Naive thymus-derived CD4-positive, alpha-beta T cell (primary cell): ENCODE results near the gene ELMO1. TPM values are rescaled to one million over a fixed set of nuclear protein-coding genes. Genes with fewer than 3 reads are reported as not detected.

Experiments used
- ATAC-seq: fragments of 150-1000 bp; cut with Tn5 transposase; 2 replicates; pipeline ENCODE4 v1.10.0; 2021; ENCODE audit warnings: mild to moderate bottlenecking, moderate library complexity
- CTCF ChIA-PET: fragments of 350-600 bp; sonication (Branson Sonifier 250); formaldehyde crosslinking; loops from one replicate; lab custom pipeline; 2021; ENCODE audit warnings: antibody characterized with exemption; lab: Charles Lee
- POLR2A ChIA-PET: fragments of 350-600 bp; sonication (Branson Sonifier 250); formaldehyde crosslinking; loops from one replicate; lab custom pipeline; 2021; ENCODE audit warnings: antibody characterized with exemption, inconsistent platforms; lab: Charles Lee
- DNase-seq, 9 donors: peaks; one replicate each; pipeline versions ENCODE4 v3.0.0 to v3.0.0-alpha.2; 2020 to 2022; ENCODE audit warnings: mixed read lengths in 1 of 9
- H3K27ac ChIP-seq: one replicate; pipeline ENCODE4 v1.7.0; 2013; ENCODE audit warnings: mild to moderate bottlenecking, low read depth, low read length, moderate library complexity
- H3K27me3 ChIP-seq, 2 donors: one replicate each; pipeline ENCODE4 v1.7.0; 2013; ENCODE audit warnings: low read length in 2 of 2, mild to moderate bottlenecking in 2 of 2, moderate library complexity in 2 of 2; ENCODE audit not compliant: control insufficient read depth in 2 of 2, insufficient read depth in 2 of 2
- H3K36me3 ChIP-seq, 3 experiments: 1 replicate in 2 of 3; 2 replicates in 1 of 3; pipeline ENCODE4 v1.7.0; 2013; ENCODE audit warnings: low read length in 3 of 3, mild to moderate bottlenecking in 3 of 3, moderate library complexity in 1 of 3; ENCODE audit not compliant: insufficient read depth in 3 of 3, control insufficient read depth in 2 of 3
- H3K4me1 ChIP-seq, 2 donors: one replicate each; pipeline ENCODE4 v1.7.0; 2013; ENCODE audit warnings: low read length in 2 of 2, mild to moderate bottlenecking in 2 of 2, moderate library complexity in 1 of 2; ENCODE audit not compliant: control insufficient read depth in 2 of 2, insufficient read depth in 2 of 2
- H3K4me3 ChIP-seq: 2 replicates; pipeline ENCODE4 v1.7.0; 2013; ENCODE audit warnings: mild to moderate bottlenecking, low read length
- H3K9me3 ChIP-seq, 3 experiments: 1 replicate in 2 of 3; 2 replicates in 1 of 3; pipeline ENCODE4 v1.7.0; 2013; ENCODE audit warnings: low read length in 3 of 3; ENCODE audit not compliant: control insufficient read depth in 2 of 3
- H3K27ac Mint-ChIP-seq, 9 donors: one replicate each; pipeline ENCODE4 v1.8.0; 2020 to 2022; ENCODE audit warnings: mixed read lengths in 9 of 9, mild to moderate bottlenecking in 8 of 9, moderate library complexity in 5 of 9, inconsistent platforms in 2 of 9
- H3K27me3 Mint-ChIP-seq, 5 donors: one replicate each; pipeline ENCODE4 v1.8.0; 2021 to 2022; ENCODE audit warnings: mixed read lengths in 5 of 5, mild to moderate bottlenecking in 1 of 5
- H3K36me3 Mint-ChIP-seq, 5 donors: one replicate each; pipeline ENCODE4 v1.8.0; 2020 to 2022; ENCODE audit warnings: mixed read lengths in 5 of 5, mild to moderate bottlenecking in 3 of 5, inconsistent platforms in 1 of 5
- H3K4me1 Mint-ChIP-seq, 7 donors: one replicate each; pipeline ENCODE4 v1.8.0; 2020 to 2022; ENCODE audit warnings: mixed read lengths in 7 of 7, mild to moderate bottlenecking in 3 of 7, inconsistent platforms in 1 of 7
- H3K4me3 Mint-ChIP-seq, 10 donors: one replicate each; pipeline ENCODE4 v1.8.0; 2020 to 2022; ENCODE audit warnings: mild to moderate bottlenecking in 10 of 10, mixed read lengths in 10 of 10, moderate library complexity in 6 of 10, inconsistent platforms in 2 of 10
- H3K9me3 Mint-ChIP-seq, 11 donors: one replicate each; pipeline ENCODE4 v1.8.0; 2020 to 2022; ENCODE audit warnings: mixed read lengths in 11 of 11, mild to moderate bottlenecking in 4 of 11, inconsistent platforms in 1 of 11, moderate library complexity in 1 of 11
- intact Hi-C, 2 donors: fragments of 100-400 bp; cut with micrococcal nuclease; formaldehyde crosslinking; loops; one replicate each; pipeline ENCODE4 v1.15.1; 2023
- polyA plus RNA-seq, 2 donors: library from polyadenylated mRNA; unstranded; fragments of 300-500 nt; fragmentation: Illumina TruSeq; gene quantifications; one replicate each; pipeline ENCODE4 v1.2.3, GENCODE V29; 2021
- total RNA-seq, 6 experiments: library from RNA in 5 of 6; stranded (reverse) in 5 of 6; gene quantifications; 1 replicate in 5 of 6; 2 replicates in 1 of 6; pipeline ENCODE4 v1.2.3 and lab custom pipeline; 2021 to 2026

ELMO1 gene
- total and polyA plus RNA-seq, 7 experiments from 2014 or later: 63.6 to 160 (median 124) TPM

GRCh38 chr7:37187179-37187578, 261.5 kb downstream of the ELMO1 start:
- Histone ChIP-seq H3K27ac (no peak overlapping the region), H3K9me3 (no peaks in the 10 kb centered on the region), H3K4me3 (no peak overlapping the region), H3K4me1 (peaks cover 0 to 4% of the 10 kb centered on the region in 2 donors), H3K36me3 (no peaks in the 10 kb centered on the region), H3K27me3 (no peaks in the 10 kb centered on the region)
- DNase-seq (no peak), ATAC-seq (no peak)
- Mint-ChIP-seq H3K4me1 (peaks cover 5 to 29% (median 20%) of the 10 kb centered on the region in 7 donors), H3K4me3 (no peak overlapping the region), H3K36me3 (peaks cover 3 to 27% (median 5%) of the 10 kb centered on the region in 5 donors), H3K9me3 (peaks cover 0 to 2% (median 0%) of the 10 kb centered on the region in 11 donors), H3K27me3 (no peaks in the 10 kb centered on the region), H3K27ac (peak overlapping the region in 6 of 9 donors; percentile 1 to 28 (median 4))
- CTCF ChIA-PET: no interaction called here
- intact Hi-C loops: no loop called here
- POLR2A ChIA-PET: no interaction called here

GRCh38 chr7:37186753-37187152, 261.9 kb downstream of the ELMO1 start:
- H3K27ac ChIP-seq: no peak overlapping the region
- POLR2A ChIA-PET: no interaction called here
- Mint-ChIP-seq H3K36me3 (peaks cover under 1 to 24% (median 5%) of the 10 kb centered on the region in 5 donors), H3K9me3 (peaks cover 0 to 2% (median 0%) of the 10 kb centered on the region in 11 donors), H3K4me3 (no peak overlapping the region), H3K27me3 (no peaks in the 10 kb centered on the region), H3K27ac (peak overlapping the region in 6 of 9 donors; percentile 1 to 28 (median 4)), H3K4me1 (peaks cover 5 to 29% (median 20%) of the 10 kb centered on the region in 7 donors)
- DNase-seq (no peak), ATAC-seq (no peak)
- H3K4me3 ChIP-seq: no peak overlapping the region
- peaks cover 0 to 6% of the 10 kb centered on the region in 2 donors for H3K4me1 ChIP-seq
- H3K9me3 ChIP-seq: no peaks in the 10 kb centered on the region
- H3K36me3 ChIP-seq: no peaks in the 10 kb centered on the region
- no peaks in the 10 kb centered on the region for H3K27me3 ChIP-seq
- CTCF ChIA-PET: interaction anchor here (0.7 kb wide), 1 partner anchor 119 kb away, joined by 3 read pairs; no protein-coding TSS in a partner anchor
- intact Hi-C loops: no loop called here

- Histone ChIP-seq H3K27ac (no peak overlapping the region), H3K36me3 (peaks cover 0 to 12% (median 0%) of the 10 kb centered on the region in 3 experiments), H3K4me3 (no peak overlapping the region), H3K9me3 (no peaks in the 10 kb centered on the region), H3K27me3 (no peaks in the 10 kb centered on the region), H3K4me1 (peaks cover 0 to 9% of the 10 kb centered on the region in 2 donors)
- ATAC-seq (no peak), DNase-seq (no peak)
- intact Hi-C loops: loop anchor here (5.0 kb wide), 4 partner anchors 394 to 864 kb away; a partner anchor contains a TSS
- POLR2A ChIA-PET: interaction anchor here (0.6 to 0.9 kb wide), 3 partner anchors 161 to 703 kb away, joined by 3 to 5 read pairs (median 4); no protein-coding TSS in a partner anchor
- H3K9me3 Mint-ChIP-seq: peaks cover 0 to 2% (median 0%) of the 10 kb centered on the region in 11 donors
- H3K4me1 Mint-ChIP-seq: peaks cover 0 to 17% (median 10%) of the 10 kb centered on the region in 7 donors
- H3K27me3 Mint-ChIP-seq: no peaks in the 10 kb centered on the region
- no peak overlapping the region for H3K27ac Mint-ChIP-seq
- no peak overlapping the region for H3K4me3 Mint-ChIP-seq
- CTCF ChIA-PET: interaction anchor here (0.5 to 4.3 kb wide), 30 partner anchors 9 to 863 kb away, joined by 3 to 31 read pairs (median 4); no protein-coding TSS in a partner anchor
- H3K36me3 Mint-ChIP-seq: peaks cover 0 to 39% (median 19%) of the 10 kb centered on the region in 5 donors
Measured at GRCh38 chr7:37181550-37181932, 267.1 kb downstream of the ELMO1 start.

DNA sequence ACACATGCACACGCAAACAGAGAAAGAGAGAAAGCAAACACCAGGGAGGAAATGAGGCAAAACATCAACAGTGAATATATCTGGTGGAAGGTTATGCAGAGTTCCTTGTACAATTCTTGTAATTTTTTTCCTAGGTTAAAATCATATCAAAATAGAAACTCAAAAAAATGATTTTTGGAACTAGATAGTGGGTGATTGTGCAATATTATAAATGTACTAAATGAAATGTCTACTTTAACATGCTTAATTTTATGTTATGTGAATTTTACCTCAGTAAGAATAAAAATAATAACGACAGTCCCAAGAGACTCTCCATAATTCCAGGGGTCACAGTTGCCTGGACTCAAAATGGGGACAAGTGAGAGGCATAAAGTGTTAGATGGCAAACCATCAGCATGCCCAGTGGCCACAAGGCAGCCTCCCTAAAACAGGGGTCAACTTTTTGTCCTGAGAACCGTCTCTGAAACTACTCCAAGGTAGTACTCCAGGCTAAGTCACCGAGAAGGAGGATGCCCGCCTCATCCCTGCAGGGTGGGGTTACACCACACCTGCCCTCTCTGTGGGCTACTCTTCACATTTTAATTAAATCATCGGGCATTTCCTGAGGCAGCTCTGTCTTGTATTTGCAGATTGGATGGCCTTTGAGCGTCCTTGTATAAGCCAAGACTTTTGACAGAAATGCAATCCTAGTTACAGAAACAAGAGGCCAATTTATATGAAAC, 267.7 kb downstream of the ELMO1 start:
- Mint-ChIP-seq H3K4me3 (no peak overlapping the region), H3K4me1 (peaks cover 0 to 16% (median 7%) of the 10 kb centered on the region in 7 donors), H3K27ac (peak overlapping the region in 2 of 9 donors; percentile 30 to 55), H3K27me3 (no peaks in the 10 kb centered on the region), H3K36me3 (peaks cover 0 to 44% (median 23%) of the 10 kb centered on the region in 5 donors), H3K9me3 (peaks cover 0 to 2% (median 0%) of the 10 kb centered on the region in 11 donors)
- CTCF ChIA-PET: interaction anchor here (0.6 to 4.3 kb wide), 12 partner anchors 9 to 740 kb away, joined by 3 to 31 read pairs (median 10); no protein-coding TSS in a partner anchor
- ATAC-seq (no peak), DNase-seq (no peak)
- H3K27me3 ChIP-seq: no peaks in the 10 kb centered on the region
- H3K27ac ChIP-seq: no peak overlapping the region
- POLR2A ChIA-PET: interaction anchor here (0.6 kb wide), 1 partner anchor 703 kb away, joined by 4 read pairs; no protein-coding TSS in a partner anchor
- H3K4me1 ChIP-seq: peaks cover 0 to 9% of the 10 kb centered on the region in 2 donors
- no peak overlapping the region for H3K4me3 ChIP-seq
- peaks cover 0 to 12% (median 0%) of the 10 kb centered on the region in 3 experiments for H3K36me3 ChIP-seq
- H3K9me3 ChIP-seq: no peaks in the 10 kb centered on the region
- intact Hi-C loops: loop anchor here (5.0 kb wide), 4 partner anchors 394 to 864 kb away; a partner anchor contains a TSS

DNA sequence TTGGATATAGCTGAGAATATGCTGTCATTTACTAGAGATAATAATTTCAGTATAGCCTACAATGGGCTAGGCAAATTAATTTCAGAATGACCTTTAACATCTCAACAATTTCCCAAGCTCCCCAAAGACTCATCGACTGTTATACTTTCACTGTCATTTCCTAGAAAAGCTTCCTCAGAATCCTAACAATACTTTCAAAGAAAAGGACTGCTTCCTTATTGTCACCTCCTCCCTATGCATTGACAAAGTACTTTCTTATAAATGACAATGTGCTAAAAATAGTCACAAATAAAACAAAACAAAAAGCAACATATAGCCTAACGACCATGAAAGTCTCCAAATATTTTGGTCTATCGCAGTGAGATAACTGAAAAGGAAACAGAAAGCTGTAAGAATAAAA, 272.6 kb downstream of the ELMO1 start:
- no peaks in the 10 kb centered on the region for H3K27me3 Mint-ChIP-seq
- H3K36me3 Mint-ChIP-seq: peaks cover 7 to 63% (median 33%) of the 10 kb centered on the region in 5 donors
- POLR2A ChIA-PET: no interaction called here
- peaks cover 0 to 25% (median 5%) of the 10 kb centered on the region in 3 experiments for H3K36me3 ChIP-seq
- H3K9me3 ChIP-seq: no peaks in the 10 kb centered on the region
- intact Hi-C loops: no loop called here
- peaks cover 2 to 38% (median 7%) of the 10 kb centered on the region in 7 donors for H3K4me1 Mint-ChIP-seq
- H3K4me3 Mint-ChIP-seq: no peak overlapping the region
- H3K4me1 ChIP-seq: no peaks in the 10 kb centered on the region
- CTCF ChIA-PET: no interaction called here
- no peak overlapping the region for H3K4me3 ChIP-seq
- peak overlapping the region in 2 of 9 donors; percentile 26 to 50 for H3K27ac Mint-ChIP-seq
- DNase-seq: no peak
- H3K9me3 Mint-ChIP-seq: peaks cover 0 to 2% (median 0%) of the 10 kb centered on the region in 11 donors
- no peak for ATAC-seq
- no peak overlapping the region for H3K27ac ChIP-seq
- no peaks in the 10 kb centered on the region for H3K27me3 ChIP-seq

DNA sequence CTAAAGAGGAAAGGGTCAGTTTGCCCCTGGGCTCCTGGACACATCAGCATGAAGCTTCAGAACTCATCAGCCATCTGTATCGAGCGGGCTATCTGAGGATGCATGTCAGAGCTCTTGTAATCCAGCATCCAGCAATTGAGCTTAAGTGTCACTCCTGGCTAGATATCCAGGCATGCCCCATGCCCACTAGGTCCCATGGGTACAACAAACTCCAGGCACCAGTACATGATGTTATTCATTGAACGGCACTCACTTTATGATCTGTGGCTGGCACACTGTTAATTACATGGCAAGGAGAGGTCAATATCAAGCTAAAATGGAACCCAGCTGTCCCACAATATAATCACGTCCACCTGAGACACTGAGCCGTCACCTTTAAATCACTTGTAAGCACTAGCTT, 274.2 kb downstream of the ELMO1 start:
- no peaks in the 10 kb centered on the region for H3K4me1 ChIP-seq
- ATAC-seq: no peak
- Mint-ChIP-seq H3K4me3 (no peak overlapping the region), H3K27me3 (no peaks in the 10 kb centered on the region), H3K9me3 (peaks cover 0 to 2% (median 0%) of the 10 kb centered on the region in 11 donors), H3K27ac (no peak overlapping the region), H3K36me3 (peaks cover 13 to 64% (median 39%) of the 10 kb centered on the region in 5 donors), H3K4me1 (peaks cover 2 to 38% (median 8%) of the 10 kb centered on the region in 7 donors)
- no peak for DNase-seq
- intact Hi-C loops: no loop called here
- no peaks in the 10 kb centered on the region for H3K9me3 ChIP-seq
- no peak overlapping the region for H3K27ac ChIP-seq
- no peak overlapping the region for H3K4me3 ChIP-seq
- peaks cover 0 to 16% (median 5%) of the 10 kb centered on the region in 3 experiments for H3K36me3 ChIP-seq
- ChIA-PET CTCF (interaction anchor here (0.5 kb wide), 1 partner anchor 352 kb away, joined by 4 read pairs; no protein-coding TSS in a partner anchor), POLR2A (no interaction called here)
- H3K27me3 ChIP-seq: no peaks in the 10 kb centered on the region
